Measurements from ENCODE around the gene EML2. TPM values are rescaled to one million over a fixed set of nuclear protein-coding genes. Genes with fewer than 3 reads are reported as not detected.

Gene EML2
- total and polyA plus RNA-seq, 2 of the 4 experiments (the other 2 are of a cell fraction): 11.8 to 25.3 TPM

GRCh38 chr19:45621976-45622503 lies 17.2 kb downstream of the EML2 start:
- no peak overlapping the region for H4K91ac ChIP-seq (ENCODE audit: insufficient read depth, low read depth, low read length)
- DNase-seq (no peak), ATAC-seq (ENCODE audit: low read depth) (no peak)
- ChIA-PET POLR2A (ENCODE audit: unreplicated experiment) (no interaction called here), CTCF (no interaction called here)
- dilution Hi-C loops (cut with HindIII; ENCODE audit: low sequenced_read_pairs, unreplicated experiment) (no loop called here), intact Hi-C loops (cut with micrococcal nuclease) (no loop called here), in situ Hi-C loops (cut with MboI; ENCODE audit: low sequenced_read_pairs) (no loop called here)
- H4K20me1 ChIP-seq (ENCODE audit: insufficient read depth, low read length): no peaks in the 10 kb centered on the region; the same call in 1 of the 2 replicates
- H3K9ac ChIP-seq (ENCODE audit: low read depth, low read length): no peak overlapping the region
- no peak overlapping the region for H3K14ac ChIP-seq (replicated peaks; ENCODE audit: low read depth, low read length)
- H3K4ac ChIP-seq (ENCODE audit: low read depth, low read length): no peak overlapping the region
- no peak overlapping the region for H4K5ac ChIP-seq (ENCODE audit: low read depth, low read length)
- no peaks in the 10 kb centered on the region; a peak in 1 of 4 replicates for H3K79me1 ChIP-seq (ENCODE audit: low read depth in 1 of 2, low read length in 2 of 2)
- H3K23ac ChIP-seq (ENCODE audit: low read depth, low read length): no peak overlapping the region
- no peak overlapping the region for H2AK9ac ChIP-seq (replicated peaks; ENCODE audit: low read depth, low read length, poor library complexity)
- H2BK15ac ChIP-seq (ENCODE audit: low read depth, low read length): no peak overlapping the region
- H3K27me3 ChIP-seq (ENCODE audit: control insufficient read depth, insufficient read depth, low read length): no peaks in the 10 kb centered on the region
- no peak overlapping the region for H3K27ac ChIP-seq (ENCODE audit: insufficient read depth, low read length)
- H3K4me1 ChIP-seq (ENCODE audit: control insufficient read depth, insufficient read depth, low read length): no peaks in the 10 kb centered on the region
- H3K9me1 ChIP-seq (ENCODE audit: insufficient read depth, low read length): peaks cover 3% of the 10 kb centered on the region; the same call in 1 of the 2 replicates
- H2AFZ ChIP-seq (replicated peaks; ENCODE audit: low read length, poor library complexity): no peak overlapping the region
- no TSS peak for BruUV-seq (replicated peaks)
- peaks cover 48% of the 10 kb centered on the region for H3K36me3 ChIP-seq (ENCODE audit: control insufficient read depth, insufficient read depth, low read length)
- H3K4me2 ChIP-seq (ENCODE audit: low read depth, low read length): no peak overlapping the region
- no peak overlapping the region for H3K18ac ChIP-seq (ENCODE audit: low read depth, low read length)
- H3K4me3 ChIP-seq (ENCODE audit: insufficient read depth, low read depth, low read length): no peak overlapping the region
- H2BK120ac ChIP-seq (ENCODE audit: low read depth, low read length): no peak overlapping the region
- no peaks in the 10 kb centered on the region for H3K9me3 ChIP-seq (ENCODE audit: control insufficient read depth, insufficient read depth, low read length)
- no peak overlapping the region for H2BK5ac ChIP-seq (ENCODE audit: low read depth, low read length, poor library complexity, severe bottlenecking)
- H3K56ac ChIP-seq (ENCODE audit: extremely low read depth, insufficient read depth, low read length): no peak overlapping the region
- H4K8ac ChIP-seq (ENCODE audit: low read depth in 2 of 2, low read length in 2 of 2): no peak overlapping the region
- no peak overlapping the region for H2AK5ac ChIP-seq (ENCODE audit: low read depth, low read length)
- 85% methylated on average over 5 of the region's 6 CpGs; no CpG with 5 or more reads in 1 of the 2 experiments for WGBS, 2 experiments (ENCODE audit: extremely low coverage in 2 of 2, insufficient read length in 1 of 2)
- no peak for TF ChIP-seq NFE2L2 (IDR thresholded peaks at IDR 0.05; ENCODE audit: low read depth, low read length)
- TF ChIP-seq SMC3 (IDR thresholded peaks at IDR 0.05; ENCODE audit: low read depth, low read length): no peak
- TF ChIP-seq, protein P1, sequence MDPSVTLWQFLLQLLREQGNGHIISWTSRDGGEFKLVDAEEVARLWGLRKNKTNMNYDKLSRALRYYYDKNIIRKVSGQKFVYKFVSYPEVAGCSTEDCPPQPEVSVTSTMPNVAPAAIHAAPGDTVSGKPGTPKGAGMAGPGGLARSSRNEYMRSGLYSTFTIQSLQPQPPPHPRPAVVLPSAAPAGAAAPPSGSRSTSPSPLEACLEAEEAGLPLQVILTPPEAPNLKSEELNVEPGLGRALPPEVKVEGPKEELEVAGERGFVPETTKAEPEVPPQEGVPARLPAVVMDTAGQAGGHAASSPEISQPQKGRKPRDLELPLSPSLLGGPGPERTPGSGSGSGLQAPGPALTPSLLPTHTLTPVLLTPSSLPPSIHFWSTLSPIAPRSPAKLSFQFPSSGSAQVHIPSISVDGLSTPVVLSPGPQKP (IDR thresholded peaks at IDR 0.05; ENCODE audit: borderline replicate concordance, low read depth, low read length): no peak
- TF ChIP-seq CHD1 (IDR thresholded peaks at IDR 0.05; ENCODE audit: low read depth, low read length): no peak
- TF ChIP-seq MAFK (IDR thresholded peaks at IDR 0.05; ENCODE audit: low read depth, low read length): no peak
- TF ChIP-seq, protein P2, sequence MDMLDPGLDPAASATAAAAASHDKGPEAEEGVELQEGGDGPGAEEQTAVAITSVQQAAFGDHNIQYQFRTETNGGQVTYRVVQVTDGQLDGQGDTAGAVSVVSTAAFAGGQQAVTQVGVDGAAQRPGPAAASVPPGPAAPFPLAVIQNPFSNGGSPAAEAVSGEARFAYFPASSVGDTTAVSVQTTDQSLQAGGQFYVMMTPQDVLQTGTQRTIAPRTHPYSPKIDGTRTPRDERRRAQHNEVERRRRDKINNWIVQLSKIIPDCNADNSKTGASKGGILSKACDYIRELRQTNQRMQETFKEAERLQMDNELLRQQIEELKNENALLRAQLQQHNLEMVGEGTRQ (IDR thresholded peaks at IDR 0.05; ENCODE audit: low read depth, low read length): no peak
- TF ChIP-seq CTCF (conservative IDR thresholded peaks at IDR 0.05; ENCODE audit: low read depth, low read length): no peak
- TF ChIP-seq RAD21 (IDR thresholded peaks at IDR 0.05; ENCODE audit: low read length): no peak
- no peak for TF ChIP-seq POLR2A (IDR thresholded peaks at IDR 0.05; ENCODE audit: low read depth, low read length)
- no peak overlapping the region for H2BK20ac ChIP-seq (ENCODE audit: low read depth, low read length)
